Nephron (organoid): ENCODE data around the gene TRMT10A.
A peak's percentile ranks its signal among the peaks of the same experiment; 100 is the strongest.

Experiments
- H3K27ac Mint-ChIP-seq, 3 experiments: 2 replicates each; pipeline ENCODE4 v1.8.0; 2020; ENCODE audit warnings: mixed read lengths in 3 of 3, mild to moderate bottlenecking in 2 of 3, moderate library complexity in 1 of 3
- H3K27me3 Mint-ChIP-seq: 2 replicates; pipeline ENCODE4 v1.8.0; 2021; ENCODE audit warnings: low read depth, mild to moderate bottlenecking, moderate library complexity, mixed read lengths
- H3K36me3 Mint-ChIP-seq: 2 replicates; pipeline ENCODE4 v1.8.0; 2020; ENCODE audit warnings: low read depth, mixed read lengths
- H3K4me1 Mint-ChIP-seq: 2 replicates; pipeline ENCODE4 v1.8.0; 2020; ENCODE audit warnings: mixed read lengths
- H3K4me3 Mint-ChIP-seq, 3 experiments: 2 replicates each; pipeline ENCODE4 v1.8.0; 2020; ENCODE audit warnings: mild to moderate bottlenecking in 3 of 3, mixed read lengths in 3 of 3, moderate library complexity in 2 of 3
- H3K9me3 Mint-ChIP-seq: 2 replicates; pipeline ENCODE4 v1.8.0; 2020; ENCODE audit warnings: mixed read lengths
- CTCF ChIP-seq, 3 experiments: fragments of 200-600 bp; sonication (generic); IDR thresholded peaks; one replicate each; pipeline ENCODE4 v1.5.0; 2021; ENCODE audit warnings: antibody characterized with exemption in 3 of 3; ENCODE audit not compliant: unreplicated experiment in 3 of 3

The TRMT10A gene

DNA sequence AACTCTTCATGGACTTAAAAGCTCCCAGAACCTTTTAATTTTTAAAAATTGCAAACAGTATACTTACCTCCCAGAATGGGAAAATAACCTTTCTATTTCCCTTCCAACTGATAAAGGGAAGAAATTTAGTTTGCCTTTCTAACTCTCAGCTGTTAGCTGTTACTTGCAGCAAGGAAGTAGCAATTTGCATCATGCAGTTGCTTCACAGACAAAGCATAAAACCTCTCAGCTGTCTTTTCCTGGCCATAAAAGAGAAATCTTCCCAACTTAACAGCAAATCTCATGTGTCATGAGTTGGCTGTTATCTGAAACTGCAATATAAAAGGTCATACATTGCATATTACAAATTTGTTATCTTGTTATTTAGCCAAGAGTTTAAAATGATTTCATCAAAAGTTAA, 34.6 kb downstream of the TRMT10A start:
- Mint-ChIP-seq H3K27ac (peak overlapping the region; percentile 34 to 75 (median 58)), H3K4me3 (no peak overlapping the region), H3K9me3 (no peaks in the 10 kb centered on the region), H3K36me3 (no peaks in the 10 kb centered on the region), H3K4me1 (peaks cover 33% of the 10 kb centered on the region), H3K27me3 (no peaks in the 10 kb centered on the region)
- TF ChIP-seq CTCF (IDR thresholded peaks at IDR 0.05; ENCODE audit: unreplicated experiment in 3 of 3) = no peak

GRCh38 chr4:99518601-99519295, 45.1 kb downstream of the TRMT10A start:
- H3K36me3 Mint-ChIP-seq = no peaks in the 10 kb centered on the region
- H3K27ac Mint-ChIP-seq = no peak overlapping the region
- H3K4me3 Mint-ChIP-seq = no peak overlapping the region
- no peaks in the 10 kb centered on the region for H3K9me3 Mint-ChIP-seq
- no peaks in the 10 kb centered on the region for H3K27me3 Mint-ChIP-seq
- no peak for TF ChIP-seq CTCF (IDR thresholded peaks at IDR 0.05; ENCODE audit: unreplicated experiment in 3 of 3)
- no peaks in the 10 kb centered on the region for H3K4me1 Mint-ChIP-seq

- Mint-ChIP-seq H3K36me3 (no peaks in the 10 kb centered on the region), H3K27me3 (peaks cover 2% of the 10 kb centered on the region), H3K4me3 (no peak within 1 kb of the TSS), H3K4me1 (no peaks in the 10 kb centered on the region), H3K27ac (no peak within 1 kb of the TSS), H3K9me3 (peaks cover 4% of the 10 kb centered on the region)
- TF ChIP-seq CTCF (IDR thresholded peaks at IDR 0.05; ENCODE audit: unreplicated experiment in 3 of 3) = no peak
Measured at GRCh38 chr4:99510721-99511120, 53.1 kb downstream of the TRMT10A start, which contains the start of gene C4orf17. Gene C4orf17, plus strand, starts transcription at chr4:99511021. Its CDS starts 2,061 bp downstream, at chr4:99513082.

DNA sequence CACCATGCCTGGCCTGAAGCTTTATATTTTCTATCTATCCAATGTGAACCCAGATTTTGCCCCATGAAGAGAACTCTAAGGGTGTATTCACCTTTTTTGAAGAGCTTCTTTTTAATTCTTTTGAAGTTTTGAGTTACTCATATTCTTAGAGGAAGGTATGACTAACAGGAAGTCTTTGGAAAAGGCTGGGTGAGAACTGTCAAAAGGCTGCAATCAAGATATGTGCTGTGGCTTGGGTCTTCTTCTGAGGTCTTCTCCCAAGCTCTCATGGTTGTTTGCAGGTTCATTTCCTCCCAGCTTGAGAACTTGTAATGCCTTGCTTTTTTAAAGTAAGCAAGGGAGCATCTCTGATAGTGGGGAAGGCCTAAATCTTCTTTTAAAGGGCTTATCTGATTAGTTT, 56.1 kb downstream of the TRMT10A start:
- H3K27me3 Mint-ChIP-seq = peaks cover 5% of the 10 kb centered on the region
- no peak overlapping the region for H3K4me3 Mint-ChIP-seq
- H3K27ac Mint-ChIP-seq = no peak overlapping the region
- peaks cover 7% of the 10 kb centered on the region for H3K9me3 Mint-ChIP-seq
- no peak for TF ChIP-seq CTCF (IDR thresholded peaks at IDR 0.05; ENCODE audit: unreplicated experiment in 3 of 3)
- H3K36me3 Mint-ChIP-seq = no peaks in the 10 kb centered on the region
- H3K4me1 Mint-ChIP-seq = no peaks in the 10 kb centered on the region

DNA sequence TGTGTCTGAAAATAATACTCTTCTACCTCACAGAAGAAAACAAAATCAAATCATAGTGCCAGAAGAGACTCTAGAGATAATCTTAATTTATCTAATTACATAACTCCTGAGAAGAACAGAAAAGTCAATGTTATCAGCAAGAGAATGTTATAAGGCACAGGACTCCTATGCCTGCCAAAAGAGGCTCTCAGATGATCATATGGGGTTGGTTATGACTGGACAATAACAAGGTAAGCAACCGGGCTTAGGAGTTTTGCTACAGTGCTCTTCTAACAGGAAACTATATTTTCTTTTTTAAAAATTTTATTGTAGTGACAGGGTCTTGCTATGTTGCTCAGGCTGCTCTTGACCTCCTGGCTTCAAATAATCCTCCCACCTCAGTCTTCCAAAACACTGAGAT, 56.5 kb downstream of the TRMT10A start:
- Mint-ChIP-seq H3K4me3 (no peak overlapping the region), H3K27ac (no peak overlapping the region), H3K4me1 (no peaks in the 10 kb centered on the region), H3K9me3 (peaks cover 7% of the 10 kb centered on the region), H3K36me3 (no peaks in the 10 kb centered on the region), H3K27me3 (peaks cover 5% of the 10 kb centered on the region)
- TF ChIP-seq CTCF (IDR thresholded peaks at IDR 0.05; ENCODE audit: unreplicated experiment in 3 of 3) = no peak

DNA sequence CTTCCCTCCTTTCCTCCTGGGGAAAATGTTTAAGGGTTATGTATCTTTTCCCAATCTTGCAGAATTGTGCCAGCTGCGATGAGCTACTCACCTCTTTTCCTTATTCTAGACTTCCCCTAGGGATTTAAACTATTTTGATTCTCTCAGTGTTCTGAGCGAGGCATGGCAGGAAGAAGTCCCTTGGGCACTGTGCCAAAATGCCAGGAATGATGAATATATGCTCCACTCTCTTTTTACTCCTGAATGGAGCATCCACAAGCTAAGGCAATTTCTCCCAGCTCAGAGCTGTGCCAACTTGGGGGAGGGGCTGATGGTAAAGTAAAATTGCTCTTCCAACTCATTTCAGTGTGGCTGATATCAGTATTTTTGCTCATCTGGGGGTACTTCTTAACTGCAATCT, 57.1 kb downstream of the TRMT10A start:
- no peak overlapping the region for H3K4me3 Mint-ChIP-seq
- H3K9me3 Mint-ChIP-seq = peaks cover 7% of the 10 kb centered on the region
- H3K4me1 Mint-ChIP-seq = no peaks in the 10 kb centered on the region
- H3K36me3 Mint-ChIP-seq = no peaks in the 10 kb centered on the region
- TF ChIP-seq CTCF (IDR thresholded peaks at IDR 0.05; ENCODE audit: unreplicated experiment in 3 of 3) = no peak
- H3K27me3 Mint-ChIP-seq = peaks cover 5% of the 10 kb centered on the region
- no peak overlapping the region for H3K27ac Mint-ChIP-seq
